ENCODE results near the gene UMPS. TPM values are rescaled to one million over a fixed set of nuclear protein-coding genes. Genes with fewer than 3 reads are reported as not detected.
A peak's percentile ranks its signal among the peaks of the same experiment; 100 is the strongest.

The UMPS gene
- total and polyA plus RNA-seq, 2 of the 4 experiments (the other 2 are of a cell fraction) = 18.7 to 26.7 TPM

DNA sequence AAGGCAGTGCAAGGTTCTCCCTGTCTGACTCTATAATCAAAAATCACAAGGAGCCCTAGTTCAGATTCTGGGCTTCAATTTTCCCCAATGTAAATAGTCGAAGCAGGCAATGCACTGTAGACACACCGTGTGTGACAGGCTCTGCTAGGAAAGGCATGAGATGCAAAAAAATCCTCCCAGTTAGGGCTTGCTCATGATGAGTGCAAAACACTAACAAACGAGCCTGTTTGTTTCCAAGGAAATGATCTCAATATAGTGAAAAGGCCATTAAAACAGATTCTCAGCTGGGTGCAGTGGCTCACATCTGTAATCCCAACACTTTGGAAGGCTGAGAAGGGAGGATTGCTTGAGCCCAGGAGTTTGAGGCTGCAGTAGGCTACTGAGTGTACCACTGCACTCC is 55.7 kb downstream of the UMPS start:
- Histone ChIP-seq H2AFZ (replicated peaks; ENCODE audit: low read length, poor library complexity) (no peak overlapping the region), H4K8ac (ENCODE audit: low read depth in 2 of 2, low read length in 2 of 2) (no peak overlapping the region), H3K23ac (ENCODE audit: low read depth, low read length) (no peak overlapping the region), H3K4me2 (ENCODE audit: low read depth, low read length) (no peak overlapping the region), H4K20me1 (ENCODE audit: insufficient read depth, low read length) (peaks cover 11% of the 10 kb centered on the region; the same call in 1 of the 2 replicates), H3K79me1 (ENCODE audit: low read depth in 1 of 2, low read length in 2 of 2) (peaks cover 8 to 74% of the 10 kb centered on the region in 2 experiments; a peak in 3 of 4 replicates), H2BK15ac (ENCODE audit: low read depth, low read length) (no peak overlapping the region), H3K56ac (ENCODE audit: extremely low read depth, insufficient read depth, low read length) (no peak overlapping the region), H3K27ac (ENCODE audit: insufficient read depth, low read length) (no peak overlapping the region), H4K5ac (ENCODE audit: low read depth, low read length) (no peak overlapping the region), H2AK9ac (replicated peaks; ENCODE audit: low read depth, low read length, poor library complexity) (no peak overlapping the region), H3K18ac (ENCODE audit: low read depth, low read length) (no peak overlapping the region), H4K91ac (ENCODE audit: insufficient read depth, low read depth, low read length) (no peak overlapping the region), H3K4me3 (ENCODE audit: insufficient read depth, low read depth, low read length) (no peak overlapping the region), H3K9me3 (ENCODE audit: control insufficient read depth, insufficient read depth, low read length) (no peaks in the 10 kb centered on the region), H3K36me3 (ENCODE audit: control insufficient read depth, insufficient read depth, low read length) (peaks cover 4% of the 10 kb centered on the region; the same call in 1 of the 2 replicates), H2BK5ac (ENCODE audit: low read depth, low read length, poor library complexity, severe bottlenecking) (no peak overlapping the region), H3K9ac (ENCODE audit: low read depth, low read length) (no peak overlapping the region), H2BK20ac (ENCODE audit: low read depth, low read length) (no peak overlapping the region), H3K14ac (replicated peaks; ENCODE audit: low read depth, low read length) (no peak overlapping the region), H2AK5ac (ENCODE audit: low read depth, low read length) (no peak overlapping the region), H3K4ac (ENCODE audit: low read depth, low read length) (no peak overlapping the region), H2BK120ac (ENCODE audit: low read depth, low read length) (no peak overlapping the region), H3K9me1 (ENCODE audit: insufficient read depth, low read length) (peaks cover 20% of the 10 kb centered on the region), H3K27me3 (ENCODE audit: control insufficient read depth, insufficient read depth, low read length) (no peaks in the 10 kb centered on the region), H3K4me1 (ENCODE audit: control insufficient read depth, insufficient read depth, low read length) (peaks cover 15% of the 10 kb centered on the region)
- DNase-seq (peak; percentile 28), ATAC-seq (ENCODE audit: low read depth) (no peak)
- POLR2A ChIA-PET (ENCODE audit: unreplicated experiment) = no interaction called here
- no TSS peak for BruUV-seq (replicated peaks)
- dilution Hi-C loops (cut with HindIII; ENCODE audit: low sequenced_read_pairs, unreplicated experiment) = no loop called here
- no peak for TF ChIP-seq SMC3 (IDR thresholded peaks at IDR 0.05; ENCODE audit: low read depth, low read length)
- no peak for TF ChIP-seq MAFK (IDR thresholded peaks at IDR 0.05; ENCODE audit: low read depth, low read length)
- TF ChIP-seq FOS (IDR thresholded peaks at IDR 0.05; ENCODE audit: low read depth, low read length) = no peak
- TF ChIP-seq MXI1 (IDR thresholded peaks at IDR 0.05; ENCODE audit: borderline replicate concordance, low read depth, low read length) = no peak
- no peak for TF ChIP-seq POLR2A (IDR thresholded peaks at IDR 0.05; ENCODE audit: low read depth, low read length)
- TF ChIP-seq CEBPB (IDR thresholded peaks at IDR 0.05; ENCODE audit: low read depth, low read length) = no peak
- no peak for TF ChIP-seq NFE2L2 (IDR thresholded peaks at IDR 0.05; ENCODE audit: low read depth, low read length)
- 60% methylated on average over 1 of the region's 3 CpGs; no CpG with 5 or more reads in 1 of the 2 experiments for WGBS, 2 experiments (ENCODE audit: extremely low coverage in 2 of 2, insufficient read length in 1 of 2)
- CTCF ChIA-PET = interaction anchor here (0.6 to 2.4 kb wide), 7 partner anchors 11 to 802 kb away, joined by 3 to 13 read pairs (median 3); no protein-coding TSS in a partner anchor
- intact Hi-C loops (cut with micrococcal nuclease) = loop anchor here (1.0 kb wide), 2 partner anchors 99 to 115 kb away; no protein-coding TSS in a partner anchor
- in situ Hi-C loops (cut with MboI; ENCODE audit: low sequenced_read_pairs) = no loop called here
